ENCODE results near the gene EPC1. TPM values are rescaled to one million over a fixed set of nuclear protein-coding genes. Genes with fewer than 3 reads are reported as not detected.

Gene EPC1
- total and polyA plus RNA-seq, 9 of the 15 experiments (the other 6 are each of a cell fraction or from before 2014, with no cell fraction given), result 7.0 to 43.6 (median 16.1) TPM

DNA sequence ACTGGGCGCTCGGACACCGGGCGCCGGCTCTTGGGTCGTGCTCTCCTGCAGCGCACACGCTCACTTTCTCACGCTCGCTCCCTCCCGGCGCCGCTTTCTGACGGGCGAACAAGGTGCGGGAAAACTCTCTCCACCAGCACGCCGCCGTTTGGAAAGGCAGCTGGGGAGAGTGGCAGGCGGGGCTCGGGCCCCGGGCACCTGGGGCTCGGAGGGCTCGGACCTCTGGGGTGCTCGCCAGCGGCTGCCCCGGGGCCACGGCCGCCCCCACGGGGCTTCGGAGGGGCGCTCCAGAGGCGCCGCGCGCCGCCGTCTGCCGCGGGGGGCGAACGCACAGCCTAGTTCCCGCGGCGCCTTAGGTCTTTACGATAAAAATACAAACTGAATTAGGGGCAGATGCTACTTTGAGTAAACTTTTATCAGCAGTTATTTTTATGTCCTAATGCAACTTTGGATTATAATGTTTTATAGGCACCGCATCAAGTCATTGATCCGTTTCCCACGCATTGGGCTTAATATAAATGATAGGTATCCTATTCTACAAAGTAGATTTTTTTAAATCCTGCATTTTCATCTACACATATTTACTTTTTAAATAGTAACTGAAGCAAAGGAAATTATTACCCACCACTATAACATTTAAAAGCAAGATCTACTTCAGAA is 535 bp upstream of the EPC1 start (continued):
- TF ChIP-seq, protein P1, sequence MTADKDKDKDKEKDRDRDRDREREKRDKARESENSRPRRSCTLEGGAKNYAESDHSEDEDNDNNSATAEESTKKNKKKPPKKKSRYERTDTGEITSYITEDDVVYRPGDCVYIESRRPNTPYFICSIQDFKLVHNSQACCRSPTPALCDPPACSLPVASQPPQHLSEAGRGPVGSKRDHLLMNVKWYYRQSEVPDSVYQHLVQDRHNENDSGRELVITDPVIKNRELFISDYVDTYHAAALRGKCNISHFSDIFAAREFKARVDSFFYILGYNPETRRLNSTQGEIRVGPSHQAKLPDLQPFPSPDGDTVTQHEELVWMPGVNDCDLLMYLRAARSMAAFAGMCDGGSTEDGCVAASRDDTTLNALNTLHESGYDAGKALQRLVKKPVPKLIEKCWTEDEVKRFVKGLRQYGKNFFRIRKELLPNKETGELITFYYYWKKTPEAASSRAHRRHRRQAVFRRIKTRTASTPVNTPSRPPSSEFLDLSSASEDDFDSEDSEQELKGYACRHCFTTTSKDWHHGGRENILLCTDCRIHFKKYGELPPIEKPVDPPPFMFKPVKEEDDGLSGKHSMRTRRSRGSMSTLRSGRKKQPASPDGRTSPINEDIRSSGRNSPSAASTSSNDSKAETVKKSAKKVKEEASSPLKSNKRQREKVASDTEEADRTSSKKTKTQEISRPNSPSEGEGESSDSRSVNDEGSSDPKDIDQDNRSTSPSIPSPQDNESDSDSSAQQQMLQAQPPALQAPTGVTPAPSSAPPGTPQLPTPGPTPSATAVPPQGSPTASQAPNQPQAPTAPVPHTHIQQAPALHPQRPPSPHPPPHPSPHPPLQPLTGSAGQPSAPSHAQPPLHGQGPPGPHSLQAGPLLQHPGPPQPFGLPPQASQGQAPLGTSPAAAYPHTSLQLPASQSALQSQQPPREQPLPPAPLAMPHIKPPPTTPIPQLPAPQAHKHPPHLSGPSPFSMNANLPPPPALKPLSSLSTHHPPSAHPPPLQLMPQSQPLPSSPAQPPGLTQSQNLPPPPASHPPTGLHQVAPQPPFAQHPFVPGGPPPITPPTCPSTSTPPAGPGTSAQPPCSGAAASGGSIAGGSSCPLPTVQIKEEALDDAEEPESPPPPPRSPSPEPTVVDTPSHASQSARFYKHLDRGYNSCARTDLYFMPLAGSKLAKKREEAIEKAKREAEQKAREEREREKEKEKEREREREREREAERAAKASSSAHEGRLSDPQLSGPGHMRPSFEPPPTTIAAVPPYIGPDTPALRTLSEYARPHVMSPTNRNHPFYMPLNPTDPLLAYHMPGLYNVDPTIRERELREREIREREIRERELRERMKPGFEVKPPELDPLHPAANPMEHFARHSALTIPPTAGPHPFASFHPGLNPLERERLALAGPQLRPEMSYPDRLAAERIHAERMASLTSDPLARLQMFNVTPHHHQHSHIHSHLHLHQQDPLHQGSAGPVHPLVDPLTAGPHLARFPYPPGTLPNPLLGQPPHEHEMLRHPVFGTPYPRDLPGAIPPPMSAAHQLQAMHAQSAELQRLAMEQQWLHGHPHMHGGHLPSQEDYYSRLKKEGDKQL (CRISPR knock-in tag; IDR thresholded peaks at IDR 0.05; ENCODE audit: borderline replicate concordance), result no peak
- no peak for TF ChIP-seq CSDE1 (IDR thresholded peaks at IDR 0.05)
- 0 out of 2 replicates have a peak, but pooled peaks have one; percentile 7 for TF ChIP-seq KLF1 (tag; IDR thresholded peaks at IDR 0.05)
- TF ChIP-seq FOXJ3 (CRISPR knock-in tag; IDR thresholded peaks at IDR 0.05), result no peak
- TF ChIP-seq, protein P2, sequence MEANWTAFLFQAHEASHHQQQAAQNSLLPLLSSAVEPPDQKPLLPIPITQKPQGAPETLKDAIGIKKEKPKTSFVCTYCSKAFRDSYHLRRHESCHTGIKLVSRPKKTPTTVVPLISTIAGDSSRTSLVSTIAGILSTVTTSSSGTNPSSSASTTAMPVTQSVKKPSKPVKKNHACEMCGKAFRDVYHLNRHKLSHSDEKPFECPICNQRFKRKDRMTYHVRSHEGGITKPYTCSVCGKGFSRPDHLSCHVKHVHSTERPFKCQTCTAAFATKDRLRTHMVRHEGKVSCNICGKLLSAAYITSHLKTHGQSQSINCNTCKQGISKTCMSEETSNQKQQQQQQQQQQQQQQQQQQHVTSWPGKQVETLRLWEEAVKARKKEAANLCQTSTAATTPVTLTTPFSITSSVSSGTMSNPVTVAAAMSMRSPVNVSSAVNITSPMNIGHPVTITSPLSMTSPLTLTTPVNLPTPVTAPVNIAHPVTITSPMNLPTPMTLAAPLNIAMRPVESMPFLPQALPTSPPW (CRISPR knock-in tag; IDR thresholded peaks at IDR 0.05), result peak; percentile 69
- TF ChIP-seq, protein P3, sequence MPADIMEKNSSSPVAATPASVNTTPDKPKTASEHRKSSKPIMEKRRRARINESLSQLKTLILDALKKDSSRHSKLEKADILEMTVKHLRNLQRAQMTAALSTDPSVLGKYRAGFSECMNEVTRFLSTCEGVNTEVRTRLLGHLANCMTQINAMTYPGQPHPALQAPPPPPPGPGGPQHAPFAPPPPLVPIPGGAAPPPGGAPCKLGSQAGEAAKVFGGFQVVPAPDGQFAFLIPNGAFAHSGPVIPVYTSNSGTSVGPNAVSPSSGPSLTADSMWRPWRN (IDR thresholded peaks at IDR 0.05; ENCODE audit: low read depth), result no peak
- no peak for TF ChIP-seq RUNX1 (IDR thresholded peaks at IDR 0.05; ENCODE audit: low read depth)
- no peak for TF ChIP-seq ZNF41 (CRISPR knock-in tag; conservative IDR thresholded peaks at IDR 0.05)
- TF ChIP-seq, protein P4, sequence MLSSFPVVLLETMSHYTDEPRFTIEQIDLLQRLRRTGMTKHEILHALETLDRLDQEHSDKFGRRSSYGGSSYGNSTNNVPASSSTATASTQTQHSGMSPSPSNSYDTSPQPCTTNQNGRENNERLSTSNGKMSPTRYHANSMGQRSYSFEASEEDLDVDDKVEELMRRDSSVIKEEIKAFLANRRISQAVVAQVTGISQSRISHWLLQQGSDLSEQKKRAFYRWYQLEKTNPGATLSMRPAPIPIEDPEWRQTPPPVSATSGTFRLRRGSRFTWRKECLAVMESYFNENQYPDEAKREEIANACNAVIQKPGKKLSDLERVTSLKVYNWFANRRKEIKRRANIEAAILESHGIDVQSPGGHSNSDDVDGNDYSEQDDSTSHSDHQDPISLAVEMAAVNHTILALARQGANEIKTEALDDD (IDR thresholded peaks at IDR 0.05), result no peak
- TF ChIP-seq SIRT6 (IDR thresholded peaks at IDR 0.05; ENCODE audit: low read depth, low read length), result no peak
- TF ChIP-seq, protein P5, sequence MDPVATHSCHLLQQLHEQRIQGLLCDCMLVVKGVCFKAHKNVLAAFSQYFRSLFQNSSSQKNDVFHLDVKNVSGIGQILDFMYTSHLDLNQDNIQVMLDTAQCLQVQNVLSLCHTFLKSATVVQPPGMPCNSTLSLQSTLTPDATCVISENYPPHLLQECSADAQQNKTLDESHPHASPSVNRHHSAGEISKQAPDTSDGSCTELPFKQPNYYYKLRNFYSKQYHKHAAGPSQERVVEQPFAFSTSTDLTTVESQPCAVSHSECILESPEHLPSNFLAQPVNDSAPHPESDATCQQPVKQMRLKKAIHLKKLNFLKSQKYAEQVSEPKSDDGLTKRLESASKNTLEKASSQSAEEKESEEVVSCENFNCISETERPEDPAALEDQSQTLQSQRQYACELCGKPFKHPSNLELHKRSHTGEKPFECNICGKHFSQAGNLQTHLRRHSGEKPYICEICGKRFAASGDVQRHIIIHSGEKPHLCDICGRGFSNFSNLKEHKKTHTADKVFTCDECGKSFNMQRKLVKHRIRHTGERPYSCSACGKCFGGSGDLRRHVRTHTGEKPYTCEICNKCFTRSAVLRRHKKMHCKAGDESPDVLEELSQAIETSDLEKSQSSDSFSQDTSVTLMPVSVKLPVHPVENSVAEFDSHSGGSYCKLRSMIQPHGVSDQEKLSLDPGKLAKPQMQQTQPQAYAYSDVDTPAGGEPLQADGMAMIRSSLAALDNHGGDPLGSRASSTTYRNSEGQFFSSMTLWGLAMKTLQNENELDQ (CRISPR knock-in tag; IDR thresholded peaks at IDR 0.05; ENCODE audit: borderline replicate concordance), result no peak
- TF ChIP-seq ADNP (tag; IDR thresholded peaks at IDR 0.05), result no peak
- TF ChIP-seq, protein P6, sequence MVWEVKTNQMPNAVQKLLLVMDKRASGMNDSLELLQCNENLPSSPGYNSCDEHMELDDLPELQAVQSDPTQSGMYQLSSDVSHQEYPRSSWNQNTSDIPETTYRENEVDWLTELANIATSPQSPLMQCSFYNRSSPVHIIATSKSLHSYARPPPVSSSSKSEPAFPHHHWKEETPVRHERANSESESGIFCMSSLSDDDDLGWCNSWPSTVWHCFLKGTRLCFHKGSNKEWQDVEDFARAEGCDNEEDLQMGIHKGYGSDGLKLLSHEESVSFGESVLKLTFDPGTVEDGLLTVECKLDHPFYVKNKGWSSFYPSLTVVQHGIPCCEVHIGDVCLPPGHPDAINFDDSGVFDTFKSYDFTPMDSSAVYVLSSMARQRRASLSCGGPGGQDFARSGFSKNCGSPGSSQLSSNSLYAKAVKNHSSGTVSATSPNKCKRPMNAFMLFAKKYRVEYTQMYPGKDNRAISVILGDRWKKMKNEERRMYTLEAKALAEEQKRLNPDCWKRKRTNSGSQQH (CRISPR knock-in tag; IDR thresholded peaks at IDR 0.05), result no peak

Data from K562 (cell line).